HG03045 (cell line): ENCODE data around the gene OR2S2.
"Not testable (repeated sequence)": the region's sequence is repeated elsewhere in the genome, so short reads cannot be mapped to it uniquely, and the experiment has no call there.

ENCODE experiments used
- ATAC-seq: cut with Tn5 transposase; IDR thresholded peaks from one replicate; pipeline ENCODE4 v1.9.1; 2021; ENCODE audit warnings: mild to moderate bottlenecking, moderate library complexity; ENCODE audit not compliant: unreplicated experiment

OR2S2 gene

GRCh38 chr9:35934069-35934468 is 23.9 kb downstream of the OR2S2 start:
- ATAC-seq, result not testable (repeated sequence)

GRCh38 chr9:35933550-35934067 is 24.3 kb downstream of the OR2S2 start:
- ATAC-seq, result no peak

- ATAC-seq, result no peak
Observed at GRCh38 chr9:35932735-35933134, 25.2 kb downstream of the OR2S2 start.

GRCh38 chr9:35930989-35931388 is 27.0 kb downstream of the OR2S2 start:
- no peak for ATAC-seq

GRCh38 chr9:35930521-35930920 is 27.4 kb downstream of the OR2S2 start:
- no peak for ATAC-seq

GRCh38 chr9:35929453-35929718 is 28.6 kb downstream of the OR2S2 start:
- ATAC-seq, result no peak

GRCh38 chr9:35928591-35929452 is 29.1 kb downstream of the OR2S2 start:
- ATAC-seq, result no peak

- no peak for ATAC-seq
Observed at GRCh38 chr9:35923927-35924763, 33.8 kb downstream of the OR2S2 start.

- ATAC-seq, result no peak
Observed at GRCh38 chr9:35923598-35923926, 34.4 kb downstream of the OR2S2 start.

GRCh38 chr9:35920051-35920620 is 37.8 kb downstream of the OR2S2 start:
- ATAC-seq, result no peak

- no peak for ATAC-seq
Observed at GRCh38 chr9:35919212-35920008, 38.5 kb downstream of the OR2S2 start.

- no peak for ATAC-seq
Observed at GRCh38 chr9:35918780-35919179, 39.2 kb downstream of the OR2S2 start.

GRCh38 chr9:35917261-35917660 is 40.7 kb downstream of the OR2S2 start:
- no peak for ATAC-seq

- no peak for ATAC-seq
Observed at GRCh38 chr9:35915681-35916294, 42.2 kb downstream of the OR2S2 start.

GRCh38 chr9:35914301-35914807 is 43.6 kb downstream of the OR2S2 start:
- no peak for ATAC-seq

GRCh38 chr9:35913429-35913828 is 44.5 kb downstream of the OR2S2 start:
- not testable (repeated sequence) for ATAC-seq

- no peak for ATAC-seq
Observed at GRCh38 chr9:35912791-35913400, 45.1 kb downstream of the OR2S2 start.

- ATAC-seq, result no peak
Observed at GRCh38 chr9:35911690-35912089, 46.3 kb downstream of the OR2S2 start.

- no peak for ATAC-seq
Observed at GRCh38 chr9:35910613-35911359, 47.2 kb downstream of the OR2S2 start.
